Measurements from ENCODE around the gene MRAS. TPM values are rescaled to one million over a fixed set of nuclear protein-coding genes. Genes with fewer than 3 reads are reported as not detected.

MRAS gene
- total and polyA plus RNA-seq, 2 of the 13 experiments (the other 11 are each of a cell fraction or from before 2014, with no cell fraction given) = 8.8 to 36.2 TPM

GRCh38 chr3:138396752-138397410, 48.5 kb downstream of the MRAS start:
- ChIA-PET POLR2A (no interaction called here), CTCF (ENCODE audit: low intra/inter-chr PET ratio, low total read pairs) (no interaction called here)
- no peak overlapping the region for H3K27ac ChIP-seq (ENCODE audit: extremely low read length, insufficient read depth, low read length)
- 100% methylated on average over 8 of the region's 14 CpGs for WGBS (ENCODE audit: low lambda C conversion rate)
- no peak overlapping the region for H3K9ac ChIP-seq (ENCODE audit: insufficient read depth, low read depth, low read length)
- TF ChIP-seq, protein P1, sequence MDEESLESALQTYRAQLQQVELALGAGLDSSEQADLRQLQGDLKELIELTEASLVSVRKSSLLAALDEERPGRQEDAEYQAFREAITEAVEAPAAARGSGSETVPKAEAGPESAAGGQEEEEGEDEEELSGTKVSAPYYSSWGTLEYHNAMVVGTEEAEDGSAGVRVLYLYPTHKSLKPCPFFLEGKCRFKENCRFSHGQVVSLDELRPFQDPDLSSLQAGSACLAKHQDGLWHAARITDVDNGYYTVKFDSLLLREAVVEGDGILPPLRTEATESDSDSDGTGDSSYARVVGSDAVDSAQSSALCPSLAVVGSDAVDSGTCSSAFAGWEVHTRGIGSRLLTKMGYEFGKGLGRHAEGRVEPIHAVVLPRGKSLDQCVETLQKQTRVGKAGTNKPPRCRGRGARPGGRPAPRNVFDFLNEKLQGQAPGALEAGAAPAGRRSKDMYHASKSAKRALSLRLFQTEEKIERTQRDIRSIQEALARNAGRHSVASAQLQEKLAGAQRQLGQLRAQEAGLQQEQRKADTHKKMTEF (CRISPR knock-in tag; IDR thresholded peaks at IDR 0.05) = no peak
- TF ChIP-seq, protein P2, sequence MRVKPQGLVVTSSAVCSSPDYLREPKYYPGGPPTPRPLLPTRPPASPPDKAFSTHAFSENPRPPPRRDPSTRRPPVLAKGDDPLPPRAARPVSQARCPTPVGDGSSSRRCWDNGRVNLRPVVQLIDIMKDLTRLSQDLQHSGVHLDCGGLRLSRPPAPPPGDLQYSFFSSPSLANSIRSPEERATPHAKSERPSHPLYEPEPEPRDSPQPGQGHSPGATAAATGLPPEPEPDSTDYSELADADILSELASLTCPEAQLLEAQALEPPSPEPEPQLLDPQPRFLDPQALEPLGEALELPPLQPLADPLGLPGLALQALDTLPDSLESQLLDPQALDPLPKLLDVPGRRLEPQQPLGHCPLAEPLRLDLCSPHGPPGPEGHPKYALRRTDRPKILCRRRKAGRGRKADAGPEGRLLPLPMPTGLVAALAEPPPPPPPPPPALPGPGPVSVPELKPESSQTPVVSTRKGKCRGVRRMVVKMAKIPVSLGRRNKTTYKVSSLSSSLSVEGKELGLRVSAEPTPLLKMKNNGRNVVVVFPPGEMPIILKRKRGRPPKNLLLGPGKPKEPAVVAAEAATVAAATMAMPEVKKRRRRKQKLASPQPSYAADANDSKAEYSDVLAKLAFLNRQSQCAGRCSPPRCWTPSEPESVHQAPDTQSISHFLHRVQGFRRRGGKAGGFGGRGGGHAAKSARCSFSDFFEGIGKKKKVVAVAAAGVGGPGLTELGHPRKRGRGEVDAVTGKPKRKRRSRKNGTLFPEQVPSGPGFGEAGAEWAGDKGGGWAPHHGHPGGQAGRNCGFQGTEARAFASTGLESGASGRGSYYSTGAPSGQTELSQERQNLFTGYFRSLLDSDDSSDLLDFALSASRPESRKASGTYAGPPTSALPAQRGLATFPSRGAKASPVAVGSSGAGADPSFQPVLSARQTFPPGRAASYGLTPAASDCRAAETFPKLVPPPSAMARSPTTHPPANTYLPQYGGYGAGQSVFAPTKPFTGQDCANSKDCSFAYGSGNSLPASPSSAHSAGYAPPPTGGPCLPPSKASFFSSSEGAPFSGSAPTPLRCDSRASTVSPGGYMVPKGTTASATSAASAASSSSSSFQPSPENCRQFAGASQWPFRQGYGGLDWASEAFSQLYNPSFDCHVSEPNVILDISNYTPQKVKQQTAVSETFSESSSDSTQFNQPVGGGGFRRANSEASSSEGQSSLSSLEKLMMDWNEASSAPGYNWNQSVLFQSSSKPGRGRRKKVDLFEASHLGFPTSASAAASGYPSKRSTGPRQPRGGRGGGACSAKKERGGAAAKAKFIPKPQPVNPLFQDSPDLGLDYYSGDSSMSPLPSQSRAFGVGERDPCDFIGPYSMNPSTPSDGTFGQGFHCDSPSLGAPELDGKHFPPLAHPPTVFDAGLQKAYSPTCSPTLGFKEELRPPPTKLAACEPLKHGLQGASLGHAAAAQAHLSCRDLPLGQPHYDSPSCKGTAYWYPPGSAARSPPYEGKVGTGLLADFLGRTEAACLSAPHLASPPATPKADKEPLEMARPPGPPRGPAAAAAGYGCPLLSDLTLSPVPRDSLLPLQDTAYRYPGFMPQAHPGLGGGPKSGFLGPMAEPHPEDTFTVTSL (CRISPR knock-in tag; IDR thresholded peaks at IDR 0.05; ENCODE audit: borderline replicate concordance) = no peak
- TF ChIP-seq PITX1 (CRISPR knock-in tag; IDR thresholded peaks at IDR 0.05) (no peak), GZF1 (CRISPR knock-in tag; IDR thresholded peaks at IDR 0.05) (no peak), BORCS8-MEF2B (CRISPR knock-in tag; IDR thresholded peaks at IDR 0.05) (no peak), MTA1 (CRISPR knock-in tag; IDR thresholded peaks at IDR 0.05; ENCODE audit: borderline replicate concordance) (no peak), BRF2 (CRISPR knock-in tag; IDR thresholded peaks at IDR 0.05) (no peak)
- H3K27me3 ChIP-seq (ENCODE audit: control insufficient read depth in 1 of 2, insufficient read depth in 2 of 2, low read length in 2 of 2) = no peaks in the 10 kb centered on the region
- FAIRE-seq = no peak
- no peak overlapping the region for H3K4me3 ChIP-seq (replicated peaks in 1 of 3; ENCODE audit: insufficient read depth in 1 of 3, low read depth in 2 of 3, low read length in 3 of 3)
- DNase-seq (ENCODE audit: low spot score) = no peak
- no peaks in the 10 kb centered on the region for H3K79me2 ChIP-seq (ENCODE audit: insufficient read depth, low read length)
- in situ Hi-C loops (cut with HindIII; ENCODE audit: extremely low pct_ligation_motif_present, low pct_unique_long_range_greater_than_20kb) = loop anchor here (5.0 kb wide), 1 partner anchor 50 kb away; the partner anchor contains the start of gene MRAS
- H3K9me3 ChIP-seq (ENCODE audit: low read length) = no peaks in the 10 kb centered on the region
- ATAC-seq = no peak
- no peak overlapping the region for H3K4me2 ChIP-seq (ENCODE audit: low read depth, low read length)
- peaks cover 40% of the 10 kb centered on the region for H3K4me1 ChIP-seq (ENCODE audit: insufficient read depth, low read length)
- H3K36me3 ChIP-seq (replicated peaks in 1 of 2; ENCODE audit: control insufficient read depth in 1 of 2, insufficient read depth in 2 of 2, low read length in 2 of 2) = no peaks in the 10 kb centered on the region
- no peak overlapping the region for H2AFZ ChIP-seq (ENCODE audit: low read length)
- no peaks in the 10 kb centered on the region for H4K20me1 ChIP-seq (ENCODE audit: insufficient read depth, low read length)
- intact Hi-C loops (cut with micrococcal nuclease; ENCODE audit: unreplicated experiment) = loop anchor here (5.0 kb wide), 2 partner anchors 35 to 65 kb away; no protein-coding TSS in a partner anchor
- BruUV-seq (replicated peaks) = no TSS peak
